Naive thymus-derived CD8-positive, alpha-beta T cell (primary cell): ENCODE data around the gene MACROD2. TPM values are rescaled to one million over a fixed set of nuclear protein-coding genes. Genes with fewer than 3 reads are reported as not detected.

Experiments
- ATAC-seq, 2 donors: fragments of 150-1000 bp; cut with Tn5 transposase in 1 of 2; sonication (Bioruptor Pico), chemical (Tn5 transposase) in 1 of 2; 1 replicate in 1 of 2; 2 replicates in 1 of 2; pipeline ENCODE4 v1.10.0; 2021; ENCODE audit warnings: mild to moderate bottlenecking in 2 of 2, moderate library complexity in 2 of 2
- POLR2A ChIA-PET: fragments of 350-600 bp; sonication (Branson Sonifier 250); formaldehyde crosslinking; loops from one replicate; lab custom pipeline; 2021; ENCODE audit warnings: antibody characterized with exemption; lab: Charles Lee
- DNase-seq, 10 donors: peaks; one replicate each; pipeline versions ENCODE4 v3.0.0 to v3.0.0-alpha.2; 2020 to 2022
- H3K27ac Mint-ChIP-seq, 10 donors: one replicate each; pipeline ENCODE4 v1.8.0; 2020 to 2022; ENCODE audit warnings: mild to moderate bottlenecking in 10 of 10, mixed read lengths in 10 of 10, moderate library complexity in 4 of 10, inconsistent platforms in 1 of 10
- H3K27me3 Mint-ChIP-seq, 5 donors: one replicate each; pipeline ENCODE4 v1.8.0; 2021 to 2022; ENCODE audit warnings: mixed read lengths in 5 of 5
- H3K36me3 Mint-ChIP-seq, 3 donors: one replicate each; pipeline ENCODE4 v1.8.0; 2020 to 2022; ENCODE audit warnings: mixed read lengths in 3 of 3, mild to moderate bottlenecking in 2 of 3, inconsistent platforms in 1 of 3
- H3K4me1 Mint-ChIP-seq, 4 donors: one replicate each; pipeline ENCODE4 v1.8.0; 2021 to 2022; ENCODE audit warnings: mixed read lengths in 4 of 4
- H3K4me3 Mint-ChIP-seq, 10 donors: one replicate each; pipeline ENCODE4 v1.8.0; 2020 to 2022; ENCODE audit warnings: mild to moderate bottlenecking in 10 of 10, mixed read lengths in 10 of 10, moderate library complexity in 6 of 10, inconsistent platforms in 1 of 10
- H3K9me3 Mint-ChIP-seq, 9 donors: one replicate each; pipeline ENCODE4 v1.8.0; 2020 to 2022; ENCODE audit warnings: mixed read lengths in 9 of 9, mild to moderate bottlenecking in 3 of 9, inconsistent platforms in 1 of 9, moderate library complexity in 1 of 9
- polyA plus RNA-seq, 3 donors: library from polyadenylated mRNA; unstranded; fragments of 300-500 nt; fragmentation: Illumina TruSeq; gene quantifications; one replicate each; pipeline ENCODE4 v1.2.3, GENCODE V29; 2021
- total RNA-seq, 8 experiments: library from RNA in 2 of 8; stranded (reverse) in 2 of 8; gene quantifications; one replicate each; pipeline ENCODE4 v1.2.3 and lab custom pipeline; 2021 to 2026

Gene MACROD2
- total and polyA plus RNA-seq, 5 experiments from 2014 or later = 0.18 to 1.1 (median 0.60) TPM; not detected in 2

GRCh38 chr20:15039088-15039752 is 1043.9 kb downstream of the MACROD2 start:
- POLR2A ChIA-PET = no interaction called here
- H3K4me1 Mint-ChIP-seq = no peaks in the 10 kb centered on the region
- ATAC-seq (no peak), DNase-seq (no peak)
- H3K27ac Mint-ChIP-seq = peak overlapping the region in 1 of 10 donors; percentile 35
- H3K9me3 Mint-ChIP-seq = peaks cover 0 to 9% (median 0%) of the 10 kb centered on the region in 9 donors
- H3K27me3 Mint-ChIP-seq = no peaks in the 10 kb centered on the region
- H3K4me3 Mint-ChIP-seq = no peak overlapping the region
- no peaks in the 10 kb centered on the region for H3K36me3 Mint-ChIP-seq

GRCh38 chr20:15042723-15043122 is 1047.4 kb downstream of the MACROD2 start:
- no peak overlapping the region for H3K4me3 Mint-ChIP-seq
- H3K9me3 Mint-ChIP-seq = peaks cover 0 to 19% (median 4%) of the 10 kb centered on the region in 9 donors
- ATAC-seq = no peak
- no peaks in the 10 kb centered on the region for H3K4me1 Mint-ChIP-seq
- POLR2A ChIA-PET = no interaction called here
- no peaks in the 10 kb centered on the region for H3K36me3 Mint-ChIP-seq
- H3K27ac Mint-ChIP-seq = no peak overlapping the region
- no peaks in the 10 kb centered on the region for H3K27me3 Mint-ChIP-seq
- DNase-seq = no peak

GRCh38 chr20:15045246-15045645 is 1049.9 kb downstream of the MACROD2 start:
- no peak for ATAC-seq
- H3K9me3 Mint-ChIP-seq = peaks cover 0 to 19% (median 3%) of the 10 kb centered on the region in 9 donors
- H3K36me3 Mint-ChIP-seq = no peaks in the 10 kb centered on the region

GRCh38 chr20:15047042-15047441 is 1051.7 kb downstream of the MACROD2 start:
- Mint-ChIP-seq H3K4me1 (no peaks in the 10 kb centered on the region), H3K27me3 (no peaks in the 10 kb centered on the region), H3K9me3 (peaks cover 0 to 15% (median 4%) of the 10 kb centered on the region in 9 donors), H3K27ac (no peak overlapping the region), H3K4me3 (no peak overlapping the region), H3K36me3 (no peaks in the 10 kb centered on the region)
- DNase-seq (no peak), ATAC-seq (no peak)
- POLR2A ChIA-PET = no interaction called here

More at GRCh38 chr20:15045246-15045645, 1049.9 kb downstream of the MACROD2 start:
- Mint-ChIP-seq H3K4me3 (no peak overlapping the region), H3K4me1 (no peaks in the 10 kb centered on the region), H3K27ac (no peak overlapping the region), H3K27me3 (no peaks in the 10 kb centered on the region)
- no peak for DNase-seq
- POLR2A ChIA-PET = interaction anchor here (0.7 kb wide), 1 partner anchor 321 kb away, joined by 5 read pairs; no protein-coding TSS in a partner anchor

GRCh38 chr20:15047601-15048000 is 1052.3 kb downstream of the MACROD2 start:
- no peak for DNase-seq
- peaks cover 0 to 17% (median 4%) of the 10 kb centered on the region in 9 donors for H3K9me3 Mint-ChIP-seq
- H3K27me3 Mint-ChIP-seq = no peaks in the 10 kb centered on the region
- H3K4me1 Mint-ChIP-seq = no peaks in the 10 kb centered on the region
- H3K4me3 Mint-ChIP-seq = no peak overlapping the region
- no peaks in the 10 kb centered on the region for H3K36me3 Mint-ChIP-seq
- no peak overlapping the region for H3K27ac Mint-ChIP-seq
- ATAC-seq = no peak
- POLR2A ChIA-PET = no interaction called here

- H3K27ac Mint-ChIP-seq = no peak overlapping the region
- ATAC-seq = no peak
Measured at GRCh38 chr20:15056246-15056645, 1060.9 kb downstream of the MACROD2 start.

GRCh38 chr20:15058841-15059240 is 1063.5 kb downstream of the MACROD2 start:
- Mint-ChIP-seq H3K9me3 (peaks cover 0 to 7% (median 0%) of the 10 kb centered on the region in 9 donors), H3K36me3 (no peaks in the 10 kb centered on the region), H3K4me3 (no peak overlapping the region), H3K4me1 (no peaks in the 10 kb centered on the region), H3K27ac (no peak overlapping the region), H3K27me3 (no peaks in the 10 kb centered on the region)
- POLR2A ChIA-PET = no interaction called here
- no peak for DNase-seq
- no peak for ATAC-seq

More at GRCh38 chr20:15056246-15056645, 1060.9 kb downstream of the MACROD2 start:
- DNase-seq = no peak
- Mint-ChIP-seq H3K36me3 (no peaks in the 10 kb centered on the region), H3K9me3 (peaks cover 0 to 17% (median 0%) of the 10 kb centered on the region in 9 donors), H3K4me3 (no peak overlapping the region), H3K4me1 (no peaks in the 10 kb centered on the region), H3K27me3 (no peaks in the 10 kb centered on the region)
- POLR2A ChIA-PET = no interaction called here

- H3K4me3 Mint-ChIP-seq = no peak overlapping the region
- H3K27me3 Mint-ChIP-seq = no peaks in the 10 kb centered on the region
- H3K27ac Mint-ChIP-seq = no peak overlapping the region
- no peaks in the 10 kb centered on the region for H3K36me3 Mint-ChIP-seq
- POLR2A ChIA-PET = no interaction called here
- no peaks in the 10 kb centered on the region for H3K4me1 Mint-ChIP-seq
- ATAC-seq (no peak), DNase-seq (no peak)
- peaks cover 0 to 7% (median 0%) of the 10 kb centered on the region in 9 donors for H3K9me3 Mint-ChIP-seq
Measured at GRCh38 chr20:15059438-15059837, 1064.1 kb downstream of the MACROD2 start.

- Mint-ChIP-seq H3K27me3 (no peaks in the 10 kb centered on the region), H3K27ac (no peak overlapping the region), H3K9me3 (peaks cover 0 to 11% (median 0%) of the 10 kb centered on the region in 9 donors), H3K4me3 (no peak overlapping the region), H3K36me3 (no peaks in the 10 kb centered on the region), H3K4me1 (no peaks in the 10 kb centered on the region)
- ATAC-seq (no peak), DNase-seq (no peak)
- POLR2A ChIA-PET = no interaction called here
Measured at GRCh38 chr20:15060265-15061060, 1065.1 kb downstream of the MACROD2 start.

- H3K4me1 Mint-ChIP-seq = no peaks in the 10 kb centered on the region
- no peak for ATAC-seq
- no peak overlapping the region for H3K27ac Mint-ChIP-seq
- H3K9me3 Mint-ChIP-seq = peaks cover 0 to 10% (median 1%) of the 10 kb centered on the region in 9 donors
- POLR2A ChIA-PET = no interaction called here
- DNase-seq = no peak
- H3K27me3 Mint-ChIP-seq = no peaks in the 10 kb centered on the region
- no peaks in the 10 kb centered on the region for H3K36me3 Mint-ChIP-seq
- H3K4me3 Mint-ChIP-seq = no peak overlapping the region
Measured at GRCh38 chr20:15061061-15061430, 1065.7 kb downstream of the MACROD2 start.

- Mint-ChIP-seq H3K27ac (no peak overlapping the region), H3K9me3 (peaks cover 0 to 10% (median 0%) of the 10 kb centered on the region in 9 donors), H3K4me3 (no peak overlapping the region), H3K36me3 (no peaks in the 10 kb centered on the region), H3K27me3 (no peaks in the 10 kb centered on the region), H3K4me1 (no peaks in the 10 kb centered on the region)
- POLR2A ChIA-PET = no interaction called here
- ATAC-seq (no peak), DNase-seq (no peak)
Measured at GRCh38 chr20:15061955-15062354, 1066.6 kb downstream of the MACROD2 start.

- POLR2A ChIA-PET = no interaction called here
- Mint-ChIP-seq H3K27ac (no peak overlapping the region), H3K9me3 (peaks cover 0 to 7% (median 0%) of the 10 kb centered on the region in 9 donors), H3K4me1 (no peaks in the 10 kb centered on the region), H3K36me3 (no peaks in the 10 kb centered on the region), H3K4me3 (no peak overlapping the region), H3K27me3 (no peaks in the 10 kb centered on the region)
- DNase-seq = no peak
- ATAC-seq = no peak
Measured at GRCh38 chr20:15063081-15063480, 1067.8 kb downstream of the MACROD2 start.

GRCh38 chr20:15064741-15065140 is 1069.4 kb downstream of the MACROD2 start:
- Mint-ChIP-seq H3K27ac (no peak overlapping the region), H3K4me1 (no peaks in the 10 kb centered on the region), H3K27me3 (no peaks in the 10 kb centered on the region), H3K4me3 (no peak overlapping the region), H3K36me3 (no peaks in the 10 kb centered on the region), H3K9me3 (peaks cover 0 to 23% (median 6%) of the 10 kb centered on the region in 9 donors)
- ATAC-seq (no peak), DNase-seq (no peak)
- POLR2A ChIA-PET = no interaction called here
